Hematopoietic multipotent progenitor cell treated with erythropoietin and hydrocortisone succinate and interleukin-3 and kit ligand, for 8 days (in vitro differentiated cells): ENCODE measurements around the gene TMEM59.

Experiments used
- DNase-seq: peaks from one replicate; pipeline ENCODE4 v3.0.0-alpha.2; 2015

The TMEM59 gene

GRCh38 chr1:53979712-53980450 is 73.1 kb downstream of the TMEM59 start:
- no peak for DNase-seq
